Muscle of leg (tissue), 16 donors: ENCODE data around the gene OR51M1. TPM values are rescaled to one million over a fixed set of nuclear protein-coding genes. Genes with fewer than 3 reads are reported as not detected.
"Not testable (repeated sequence)": the region's sequence is repeated elsewhere in the genome, so short reads cannot be mapped to it uniquely, and the experiment has no call there.

Experiments
- DNase-seq: peaks from one replicate; pipeline ENCODE4 v3.0.0; 2013
- H3K27ac ChIP-seq: one replicate; pipeline ENCODE4 v1.5.1; 2013; ENCODE audit warnings: mild to moderate bottlenecking, low read length, control low read depth
- H3K27me3 ChIP-seq: one replicate; pipeline ENCODE4 v1.6.1; 2013; ENCODE audit warnings: low read length; ENCODE audit not compliant: control insufficient read depth, insufficient read depth
- H3K36me3 ChIP-seq: one replicate; pipeline ENCODE4 v1.6.1; 2013; ENCODE audit warnings: low read length; ENCODE audit not compliant: control insufficient read depth, insufficient read depth
- H3K4me1 ChIP-seq: one replicate; pipeline ENCODE4 v1.6.1; 2013; ENCODE audit warnings: low read length; ENCODE audit not compliant: control insufficient read depth, insufficient read depth
- H3K4me3 ChIP-seq: one replicate; pipeline ENCODE4 v1.5.1; 2013; ENCODE audit warnings: low read length, control low read depth
- H3K9me3 ChIP-seq: replicated peaks from 2 replicates; pipeline ENCODE4 v1.6.1; 2013; ENCODE audit warnings: low read depth, low read length; ENCODE audit not compliant: control insufficient read depth
- WGBS: methylation state at CpG from one replicate; pipeline ENCODE4 v1.1.5; 2013; ENCODE audit warnings: missing lambda C conversion rate; ENCODE audit not compliant: insufficient coverage; 5-methylcytosine and 5-hydroxymethylcytosine counted together
- long read RNA-seq, 11 donors: transcript quantifications; one replicate each; lab custom pipeline, GENCODE V29; 2026
- polyA plus RNA-seq, 8 donors: library from polyadenylated mRNA; unstranded; fragments of 120-200 nt; gene quantifications; one replicate each; pipeline versions ENCODE4 v1.2.1 to v1.2.3, GENCODE V29; 2013; ENCODE audit warnings: inconsistent platforms in 1 of 8, low replicate concordance in 1 of 8; ENCODE audit not compliant: insufficient read length in 8 of 8, insufficient read depth in 1 of 8
- total RNA-seq: library from RNA; stranded (reverse); fragments of 120-200 nt; gene quantifications from one replicate; pipeline ENCODE4 v1.2.4, GENCODE V29; 2013

OR51M1 gene
- total RNA-seq (not detected), polyA plus RNA-seq (not detected)
- long read RNA-seq, donor 1: 0 reads
- long read RNA-seq, donor 2: 0 reads
- long read RNA-seq, donor 3: 0 reads
- long read RNA-seq, donor 4: 0 reads
- long read RNA-seq, donor 5: 0 reads
- long read RNA-seq, donor 6: 0 reads
- long read RNA-seq, donor 7: 0 reads
- long read RNA-seq, donor 8: 0 reads
- long read RNA-seq, donor 9: 0 reads
- long read RNA-seq, donor 10: 0 reads
- long read RNA-seq, donor 11: 0 reads

GRCh38 chr11:5383576-5383975 lies at the start of gene OR51M1:
TSS of gene OR51M1 (plus strand) at chr11:5383812. CDS start at chr11:5389399, 5,587 bp downstream.
- no peak within 1 kb of the TSS for H3K4me3 ChIP-seq
- no peaks in the 10 kb centered on the region for H3K4me1 ChIP-seq
- no peak within 1 kb of the TSS for H3K27ac ChIP-seq
- WGBS: 50% methylated on average over 1 of the region's 1 CpG
- no peaks in the 10 kb centered on the region for H3K36me3 ChIP-seq
- no peaks in the 10 kb centered on the region for H3K27me3 ChIP-seq
- DNase-seq: no peak
- no peaks in the 10 kb centered on the region for H3K9me3 ChIP-seq

- Histone ChIP-seq H3K4me1 (no peaks in the 10 kb centered on the region), H3K4me3 (no peak overlapping the region), H3K36me3 (no peaks in the 10 kb centered on the region), H3K27me3 (no peaks in the 10 kb centered on the region), H3K27ac (no peak overlapping the region), H3K9me3 (no peaks in the 10 kb centered on the region)
- no CpG with 5 or more reads among the region's 1 CpG for WGBS
- no peak for DNase-seq
Measured at GRCh38 chr11:5335170-5335569, 48.4 kb upstream of the OR51M1 start.

GRCh38 chr11:5336331-5336730 lies 47.3 kb upstream of the OR51M1 start:
- Histone ChIP-seq H3K27me3 (no peaks in the 10 kb centered on the region), H3K4me3 (no peak overlapping the region), H3K4me1 (no peaks in the 10 kb centered on the region), H3K9me3 (no peaks in the 10 kb centered on the region), H3K27ac (no peak overlapping the region), H3K36me3 (no peaks in the 10 kb centered on the region)
- DNase-seq: no peak

- not testable (repeated sequence) for H3K9me3 ChIP-seq, H3K27me3 ChIP-seq, H3K27ac ChIP-seq, H3K4me1 ChIP-seq, H3K4me3 ChIP-seq, H3K36me3 ChIP-seq, DNase-seq
- no CpG with 5 or more reads among the region's 1 CpG for WGBS
Measured at GRCh38 chr11:5337253-5337652, 46.4 kb upstream of the OR51M1 start.

- Histone ChIP-seq H3K27me3 (no peaks in the 10 kb centered on the region), H3K4me3 (no peak overlapping the region), H3K9me3 (no peaks in the 10 kb centered on the region), H3K27ac (no peak overlapping the region), H3K4me1 (no peaks in the 10 kb centered on the region), H3K36me3 (no peaks in the 10 kb centered on the region)
- no CpG with 5 or more reads among the region's 1 CpG for WGBS
- no peak for DNase-seq
Measured at GRCh38 chr11:5339771-5340322, 43.8 kb upstream of the OR51M1 start.

- H3K27ac ChIP-seq: no peak within 1 kb of the TSS
- H3K27me3 ChIP-seq: no peaks in the 10 kb centered on the region
- no peaks in the 10 kb centered on the region for H3K9me3 ChIP-seq
- no peaks in the 10 kb centered on the region for H3K4me1 ChIP-seq
- no peak within 1 kb of the TSS for H3K4me3 ChIP-seq
- no peak for DNase-seq
- no CpG with 5 or more reads among the region's 6 CpGs for WGBS
- H3K36me3 ChIP-seq: no peaks in the 10 kb centered on the region
Measured at GRCh38 chr11:5343474-5344335, 39.9 kb upstream of the OR51M1 start, which contains the start of gene OR51B5. TSS of gene OR51B5 (minus strand) at chr11:5343524. CDS start at chr11:5343524, 0 bp downstream.

- no peaks in the 10 kb centered on the region for H3K36me3 ChIP-seq
- 67% methylated on average over 1 of the region's 3 CpGs for WGBS
- H3K27me3 ChIP-seq: no peaks in the 10 kb centered on the region
- H3K27ac ChIP-seq: no peak overlapping the region
- no peak for DNase-seq
- no peaks in the 10 kb centered on the region for H3K9me3 ChIP-seq
- H3K4me3 ChIP-seq: no peak overlapping the region
- H3K4me1 ChIP-seq: no peaks in the 10 kb centered on the region
Measured at GRCh38 chr11:5345831-5346230, 37.8 kb upstream of the OR51M1 start.

- Histone ChIP-seq H3K27ac (no peak overlapping the region), H3K4me3 (no peak overlapping the region), H3K9me3 (no peaks in the 10 kb centered on the region), H3K36me3 (no peaks in the 10 kb centered on the region), H3K4me1 (no peaks in the 10 kb centered on the region), H3K27me3 (no peaks in the 10 kb centered on the region)
- 67% methylated on average over 1 of the region's 3 CpGs for WGBS
- DNase-seq: no peak
Measured at GRCh38 chr11:5348551-5349194, 34.9 kb upstream of the OR51M1 start.

- no peak for DNase-seq
- H3K9me3 ChIP-seq: no peaks in the 10 kb centered on the region
- no peak overlapping the region for H3K4me3 ChIP-seq
- no peaks in the 10 kb centered on the region for H3K36me3 ChIP-seq
- WGBS: no CpG with 5 or more reads among the region's 1 CpG
- H3K4me1 ChIP-seq: no peaks in the 10 kb centered on the region
- no peaks in the 10 kb centered on the region for H3K27me3 ChIP-seq
- H3K27ac ChIP-seq: no peak overlapping the region
Measured at GRCh38 chr11:5349550-5349949, 34.1 kb upstream of the OR51M1 start.

- Histone ChIP-seq H3K27ac (no peak within 1 kb of the TSS), H3K36me3 (no peaks in the 10 kb centered on the region), H3K27me3 (no peaks in the 10 kb centered on the region), H3K9me3 (peaks cover 2% of the 10 kb centered on the region), H3K4me1 (no peaks in the 10 kb centered on the region), H3K4me3 (no peak within 1 kb of the TSS)
- no peak for DNase-seq
- no CpG with 5 or more reads among the region's 1 CpG for WGBS
Measured at GRCh38 chr11:5351208-5351607, 32.4 kb upstream of the OR51M1 start, which contains the start of gene OR51B6. TSS of gene OR51B6 (plus strand) at chr11:5351508. CDS start at chr11:5351508, 0 bp downstream.
